Transverse colon (tissue), 4 donors: ENCODE results near the gene SHLD1. TPM values are rescaled to one million over a fixed set of nuclear protein-coding genes. Genes with fewer than 3 reads are reported as not detected.

Experiments
- DNase-seq: peaks from one replicate; pipeline ENCODE4 v3.0.0-alpha.2; 2019
- H3K27ac ChIP-seq, 4 donors: fragments of 200-600 bp; sonication (generic); 2 replicates each; pipeline ENCODE4 v1.5.1; 2016 to 2018; ENCODE audit warnings: inconsistent platforms in 4 of 4
- H3K27me3 ChIP-seq: fragments of 200-600 bp; sonication (generic); 2 replicates; pipeline ENCODE4 v1.5.1; 2017; ENCODE audit warnings: inconsistent platforms
- H3K36me3 ChIP-seq, 4 donors: fragments of 200-600 bp; sonication (generic); 2 replicates each; pipeline ENCODE4 v1.5.1; 2017 to 2019; ENCODE audit warnings: inconsistent platforms in 4 of 4
- H3K4me1 ChIP-seq, 4 donors: fragments of 200-600 bp; sonication (generic); 2 replicates each; pipeline ENCODE4 v1.5.1; 2017 to 2020; ENCODE audit warnings: inconsistent platforms in 4 of 4
- H3K4me3 ChIP-seq, 4 donors: fragments of 200-600 bp; sonication (generic); 1 replicate in 1 of 4; 2 replicates in 3 of 4; pipeline versions ENCODE4 v1.5.1 to v1.6.1; 2017 to 2019; ENCODE audit warnings: inconsistent platforms in 4 of 4
- H3K9me3 ChIP-seq, 2 donors: fragments of 200-600 bp; sonication (generic); 2 replicates each; pipeline ENCODE4 v1.5.1; 2017 to 2019; ENCODE audit warnings: inconsistent platforms in 2 of 2
- CTCF ChIP-seq, 5 experiments: fragments of 200-600 bp in 3 of 5; fragments of 450-650 bp in 2 of 5; sonication (generic) in 3 of 5; IDR thresholded peaks; 1 replicate in 2 of 5; 2 replicates in 3 of 5; pipeline ENCODE4 v1.5.1; 2016 to 2017; ENCODE audit warnings: antibody characterized with exemption in 5 of 5, inconsistent platforms in 3 of 5, mild to moderate bottlenecking in 2 of 5, moderate library complexity in 1 of 5
- EP300 ChIP-seq: sonication (generic); formaldehyde crosslinking; IDR thresholded peaks from one replicate; pipeline ENCODE4 v1.6.1; 2017; ENCODE audit warnings: antibody characterized with exemption, low read depth
- POLR2A ChIP-seq: fragments of 450-650 bp; IDR thresholded peaks from one replicate; pipeline ENCODE4 v1.6.1; 2016; ENCODE audit warnings: antibody characterized with exemption, mild to moderate bottlenecking, moderate library complexity
- POLR2AphosphoS5 ChIP-seq, 3 donors: sonication (generic); formaldehyde crosslinking; IDR thresholded peaks; one replicate each; pipeline ENCODE4 v1.6.1; 2016; ENCODE audit warnings: antibody characterized with exemption in 3 of 3
- WGBS, 2 donors: methylation state at CpG; one replicate each; pipeline ENCODE4 v1.1.5; 2018; ENCODE audit warnings: low coverage in 1 of 2; 5-methylcytosine and 5-hydroxymethylcytosine counted together
- in situ Hi-C, 4 donors: fragments of 200-750 bp; cut with MboI; loops; one replicate each; pipeline versions ENCODE4 v1.15.0 to v1.15.1; 2017; ENCODE audit warnings: low sequenced_read_pairs in 3 of 4, low pct_ligation_motif_present in 1 of 4, low pct_unique_long_range_greater_than_20kb in 1 of 4
- intact Hi-C: fragments of 100-400 bp; cut with DNase I; formaldehyde crosslinking; loops from one replicate; pipeline ENCODE4 v1.15.1; 2023; ENCODE audit warnings: low total_unique reads
- total RNA-seq, 4 donors: library from RNA; depleted of rRNA; stranded (reverse); fragments of >200 nt; gene quantifications; one replicate each; pipeline ENCODE4 v1.1.0, GENCODE V29; 2016

The SHLD1 gene
- total RNA-seq, 4 donors from 2014 or later: 3.0 to 43.8 (median 6.8) TPM; not detected in 1

GRCh38 chr20:5784735-5785134 is 34.5 kb downstream of the SHLD1 start:
- no peaks in the 10 kb centered on the region for H3K36me3 ChIP-seq
- intact Hi-C loops (loop anchor here (5.0 kb wide), 1 partner anchor 217 kb away; no protein-coding TSS in a partner anchor), in situ Hi-C loops (loop anchor here (5.0 to 25.0 kb wide), 3 partner anchors 212 to 260 kb away; no protein-coding TSS in a partner anchor)
- peak overlapping the region; percentile 51 to 71 (median 60) for H3K27ac ChIP-seq
- H3K4me3 ChIP-seq: no peak overlapping the region
- H3K27me3 ChIP-seq: no peaks in the 10 kb centered on the region
- H3K4me1 ChIP-seq: peaks cover 6 to 51% (median 16%) of the 10 kb centered on the region in 4 donors
- no peak for TF ChIP-seq POLR2AphosphoS5 (IDR thresholded peaks at IDR 0.05)
- no peak for TF ChIP-seq CTCF (IDR thresholded peaks at IDR 0.05)
- no peak for TF ChIP-seq EP300
- no peak for TF ChIP-seq POLR2A
- 43 to 66% methylated on average over 1 to 8 of the region's 8 CpGs for WGBS, 2 donors
- no peaks in the 10 kb centered on the region for H3K9me3 ChIP-seq
- peak; percentile 36 for DNase-seq

GRCh38 chr20:5785146-5785545 is 34.9 kb downstream of the SHLD1 start:
- 56 to 65% methylated on average over 2 to 5 of the region's 5 CpGs for WGBS, 2 donors
- no peak for TF ChIP-seq EP300
- no peak for TF ChIP-seq POLR2A
- TF ChIP-seq CTCF (IDR thresholded peaks at IDR 0.05): no peak
- TF ChIP-seq POLR2AphosphoS5 (IDR thresholded peaks at IDR 0.05): no peak
- in situ Hi-C loops: loop anchor here (5.0 to 25.0 kb wide), 3 partner anchors 213 to 260 kb away; no protein-coding TSS in a partner anchor

DNA sequence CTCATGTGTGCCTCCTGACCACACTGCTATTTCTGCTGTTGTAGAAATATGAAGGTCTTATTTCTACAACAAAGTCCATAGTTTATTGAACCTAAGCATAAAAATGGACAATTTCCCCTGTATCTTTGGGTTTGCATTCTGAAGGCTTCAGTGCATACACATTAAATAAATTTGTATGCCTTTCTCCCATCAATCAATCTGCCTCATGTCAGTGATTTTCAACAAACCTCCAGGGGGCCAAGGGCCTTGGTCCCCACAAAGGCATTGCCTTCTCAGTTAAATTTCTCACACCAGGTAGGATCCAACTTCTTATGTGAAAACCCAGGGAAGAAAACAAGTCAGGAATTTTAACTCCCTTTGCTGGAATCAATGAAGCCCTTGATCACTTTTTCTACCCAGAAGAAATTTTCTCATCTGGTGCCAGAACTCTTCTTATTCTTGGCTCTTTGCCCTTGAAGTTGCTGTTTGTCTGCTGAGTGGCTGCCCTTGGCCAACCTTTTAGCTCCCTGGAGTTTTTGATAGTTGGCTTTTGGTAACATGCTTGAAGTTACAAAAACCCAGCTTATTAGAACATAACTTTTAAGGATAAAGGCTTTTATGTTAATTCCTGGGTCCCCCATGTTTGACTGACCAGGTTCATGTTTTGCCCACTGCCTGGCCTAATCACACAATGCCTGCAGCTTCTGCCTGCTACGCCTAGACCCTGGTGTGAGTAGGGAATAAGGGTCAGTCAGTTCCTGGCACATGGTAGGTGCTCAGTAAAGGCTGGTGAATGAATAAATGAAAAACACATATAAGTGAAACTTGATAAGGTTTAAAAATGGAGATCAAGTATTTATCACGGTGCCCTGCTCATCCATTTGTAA is 37.0 kb downstream of the SHLD1 start:
- no peak for DNase-seq
- H3K27ac ChIP-seq: peak overlapping the region in 1 of 4 donors; percentile 9
- TF ChIP-seq EP300: no peak
- no peak for TF ChIP-seq POLR2A
- no peak for TF ChIP-seq POLR2AphosphoS5 (IDR thresholded peaks at IDR 0.05)
- no peak for TF ChIP-seq CTCF (IDR thresholded peaks at IDR 0.05)
- intact Hi-C loops (loop anchor here (5.0 kb wide), 1 partner anchor 220 kb away; no protein-coding TSS in a partner anchor), in situ Hi-C loops (loop anchor here (5.0 to 25.0 kb wide), 3 partner anchors 215 to 262 kb away; no protein-coding TSS in a partner anchor)
- H3K9me3 ChIP-seq: no peaks in the 10 kb centered on the region
- H3K27me3 ChIP-seq: no peaks in the 10 kb centered on the region
- H3K36me3 ChIP-seq: no peaks in the 10 kb centered on the region
- peaks cover 1 to 29% (median 5%) of the 10 kb centered on the region in 4 donors for H3K4me1 ChIP-seq
- H3K4me3 ChIP-seq: no peak overlapping the region
- whole genome bisulfite sequencing, 2 donors: 94 to 100% methylated on average over 1 to 2 of the region's 2 CpGs

More at GRCh38 chr20:5785146-5785545, 34.9 kb downstream of the SHLD1 start:
- peak overlapping the region; percentile 51 to 71 (median 60) for H3K27ac ChIP-seq
- no peaks in the 10 kb centered on the region for H3K27me3 ChIP-seq
- peaks cover 6 to 49% (median 15%) of the 10 kb centered on the region in 4 donors for H3K4me1 ChIP-seq
- DNase-seq: no peak
- H3K4me3 ChIP-seq: no peak overlapping the region
- no peaks in the 10 kb centered on the region for H3K36me3 ChIP-seq
- no peaks in the 10 kb centered on the region for H3K9me3 ChIP-seq
- intact Hi-C loops: loop anchor here (5.0 kb wide), 1 partner anchor 218 kb away; no protein-coding TSS in a partner anchor

DNA sequence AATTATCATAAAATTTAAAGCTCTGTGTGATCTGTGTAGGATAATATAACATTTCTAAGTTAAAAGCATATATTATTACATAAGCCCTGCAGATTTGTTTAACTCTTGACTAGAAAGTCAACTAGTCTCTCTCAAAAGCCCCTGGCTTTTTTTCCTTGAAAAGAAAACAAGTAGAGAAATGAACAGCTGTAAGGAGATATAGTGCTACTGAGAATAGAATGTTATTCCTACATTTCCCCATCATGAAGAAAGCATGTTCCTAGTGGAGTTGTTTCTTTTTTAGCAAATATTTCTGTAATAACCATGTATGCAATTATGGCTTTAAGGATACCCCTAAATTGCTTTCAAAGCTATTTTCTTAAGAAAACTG is 37.6 kb downstream of the SHLD1 start:
- TF ChIP-seq CTCF (IDR thresholded peaks at IDR 0.05) (no peak), POLR2A (no peak), POLR2AphosphoS5 (IDR thresholded peaks at IDR 0.05) (no peak), EP300 (no peak)
- no peak for DNase-seq
- peaks cover 0 to 24% (median 5%) of the 10 kb centered on the region in 4 donors for H3K4me1 ChIP-seq
- intact Hi-C loops (loop anchor here (2.0 to 5.0 kb wide), 2 partner anchors 220 to 259 kb away; no protein-coding TSS in a partner anchor), in situ Hi-C loops (loop anchor here (5.0 to 25.0 kb wide), 3 partner anchors 215 to 263 kb away; no protein-coding TSS in a partner anchor)
- no peak overlapping the region for H3K4me3 ChIP-seq
- no peak overlapping the region for H3K27ac ChIP-seq
- no peaks in the 10 kb centered on the region for H3K9me3 ChIP-seq
- H3K36me3 ChIP-seq: no peaks in the 10 kb centered on the region
- H3K27me3 ChIP-seq: no peaks in the 10 kb centered on the region
